GM21619 (cell line): ENCODE data around the gene SDF4.
A peak's percentile ranks its signal among the peaks of the same experiment; 100 is the strongest.

Experiments used
- ATAC-seq: cut with Tn5 transposase; IDR thresholded peaks from one replicate; pipeline ENCODE4 v1.9.1; 2021; ENCODE audit not compliant: unreplicated experiment

SDF4 gene, protein sequence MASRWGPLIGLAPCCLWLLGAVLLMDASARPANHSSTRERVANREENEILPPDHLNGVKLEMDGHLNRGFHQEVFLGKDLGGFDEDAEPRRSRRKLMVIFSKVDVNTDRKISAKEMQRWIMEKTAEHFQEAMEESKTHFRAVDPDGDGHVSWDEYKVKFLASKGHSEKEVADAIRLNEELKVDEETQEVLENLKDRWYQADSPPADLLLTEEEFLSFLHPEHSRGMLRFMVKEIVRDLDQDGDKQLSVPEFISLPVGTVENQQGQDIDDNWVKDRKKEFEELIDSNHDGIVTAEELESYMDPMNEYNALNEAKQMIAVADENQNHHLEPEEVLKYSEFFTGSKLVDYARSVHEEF

DNA sequence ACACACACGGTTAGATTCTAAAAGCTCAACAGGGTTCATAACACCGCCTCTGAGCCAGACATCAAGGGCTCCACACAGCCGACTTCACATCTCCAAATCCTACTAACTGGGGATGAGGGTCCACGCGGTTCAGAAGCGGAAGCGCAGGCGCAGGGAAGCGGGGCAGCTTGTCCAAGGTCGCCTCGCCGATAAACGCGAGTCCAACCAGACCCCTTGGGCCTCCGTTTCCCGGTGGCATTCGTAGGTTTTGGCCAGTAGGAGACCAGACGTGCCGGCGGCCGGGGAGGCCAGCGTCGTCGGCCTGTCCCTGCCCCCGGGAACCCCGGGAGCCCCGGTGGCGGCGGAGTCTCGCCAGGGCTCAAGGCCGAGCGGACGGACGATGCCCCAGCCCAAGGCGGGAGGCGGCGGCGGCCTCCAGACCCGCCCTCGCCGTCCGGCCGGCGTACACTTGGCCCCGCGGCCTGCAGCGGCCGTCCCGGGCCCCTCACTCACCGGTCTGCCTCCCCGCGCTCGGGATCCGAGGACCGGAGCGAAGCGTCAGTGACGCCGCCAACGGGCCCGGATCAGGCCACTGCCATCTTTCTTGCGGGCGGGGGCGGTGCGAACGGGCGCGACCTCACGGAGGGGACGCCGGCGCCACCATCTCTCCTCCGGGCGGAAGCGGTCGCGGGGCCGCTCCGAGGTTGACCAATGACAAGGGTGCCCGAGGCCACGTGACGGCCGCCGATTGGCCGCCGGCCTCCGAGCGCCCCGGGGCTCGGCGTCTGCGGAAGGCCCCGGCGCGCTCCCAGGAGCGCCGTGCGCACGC, at the start of gene SDF4:
SDF4 (minus strand) TSS at position 602 of the 808 bp plus-strand sequence. CDS start 3,229 bp downstream, outside the sequence.
- peak; percentile 84 for ATAC-seq

DNA sequence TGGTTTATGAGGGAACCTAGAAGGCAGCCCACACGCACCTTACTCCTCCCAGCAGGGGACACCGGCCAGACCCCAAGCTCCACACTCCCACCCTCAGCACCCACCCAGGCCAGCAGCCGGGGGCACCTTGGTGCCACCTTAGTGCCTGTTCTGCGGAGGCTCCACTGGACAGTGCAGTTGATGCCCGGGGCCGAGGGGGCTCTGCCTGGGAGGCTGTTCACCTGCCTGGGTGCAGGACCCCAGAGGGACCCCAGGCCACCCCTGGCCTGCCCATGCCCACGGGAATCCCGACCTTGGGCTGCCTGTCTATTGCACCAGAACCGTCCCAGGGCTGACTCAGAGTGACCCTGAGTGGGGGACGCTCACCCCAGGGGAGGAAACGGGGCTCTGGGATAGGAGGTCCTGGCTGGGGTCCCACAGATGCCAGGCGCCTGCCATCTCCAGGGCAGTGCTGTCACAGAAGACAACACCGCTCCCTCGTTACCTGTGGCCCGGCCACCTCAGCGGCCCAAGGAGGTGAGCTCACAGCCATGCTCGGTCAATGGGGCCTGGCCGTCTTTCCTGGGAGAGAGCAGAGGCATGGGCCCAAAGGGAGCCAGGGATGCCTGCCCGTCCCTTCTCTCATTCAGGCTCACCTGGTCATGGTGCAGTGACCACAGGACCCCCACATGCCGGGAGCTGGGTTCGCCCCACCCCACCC, 49.1 kb upstream of the SDF4 start:
- no peak for ATAC-seq

DNA sequence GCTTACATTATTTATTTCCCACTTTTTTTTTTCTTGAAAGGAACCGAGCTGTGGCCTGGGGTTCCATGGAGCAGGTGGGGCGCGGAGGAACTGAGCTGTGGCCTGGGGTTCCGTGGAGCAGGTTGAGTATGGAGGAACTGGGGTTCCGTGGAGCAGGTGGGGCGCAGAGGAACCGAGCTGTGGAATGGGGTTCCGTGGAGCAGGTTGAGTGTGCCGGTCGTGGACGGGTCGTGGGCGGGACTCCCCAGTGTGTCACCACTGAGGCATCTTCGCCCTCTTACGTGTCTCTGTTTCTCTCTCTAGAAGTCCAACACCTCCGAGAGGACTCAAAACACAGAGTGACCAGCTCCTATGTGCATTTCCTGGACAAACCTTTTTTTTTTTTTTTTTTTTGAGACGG, 47.2 kb upstream of the SDF4 start:
- ATAC-seq, result no peak

DNA sequence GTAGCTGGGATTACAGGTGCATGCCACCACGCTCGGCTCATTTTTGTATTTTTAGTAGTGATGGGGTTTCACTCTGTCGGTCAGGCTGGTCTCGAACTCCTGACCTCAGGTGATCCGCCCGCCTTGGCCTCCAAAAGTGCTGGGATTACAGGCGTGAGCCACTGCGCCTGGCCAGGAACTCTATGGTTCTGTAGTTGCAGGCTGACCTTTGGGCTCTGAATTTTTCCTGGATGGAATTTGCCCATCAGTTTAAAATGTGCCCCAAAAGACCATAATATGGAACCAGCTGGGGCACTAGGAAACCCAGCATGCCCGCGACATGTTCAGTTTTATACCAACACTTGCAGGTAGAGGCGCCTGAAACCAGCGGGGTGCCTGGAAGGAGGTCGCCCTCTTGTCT, 46.8 kb upstream of the SDF4 start:
- no peak for ATAC-seq

DNA sequence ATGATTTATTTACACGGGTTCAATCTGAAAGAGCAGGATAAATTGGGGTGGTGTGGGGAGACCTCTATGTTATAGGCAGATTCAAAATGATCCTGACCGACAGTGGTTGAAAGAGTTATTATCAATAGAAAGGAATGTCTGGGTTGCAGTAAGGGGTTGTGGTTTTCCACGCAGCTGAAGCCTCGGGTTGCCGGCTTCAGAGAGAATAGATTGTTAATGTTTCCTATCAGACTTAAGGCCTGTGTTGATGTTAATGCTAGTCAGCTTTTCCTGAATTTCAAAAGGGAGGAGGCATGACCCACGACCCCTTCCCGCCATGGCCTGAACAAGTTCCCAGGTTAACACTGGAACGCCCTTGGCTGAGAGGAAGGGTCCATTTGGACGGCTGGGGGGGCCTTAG, 44.0 kb upstream of the SDF4 start:
- no peak for ATAC-seq

DNA sequence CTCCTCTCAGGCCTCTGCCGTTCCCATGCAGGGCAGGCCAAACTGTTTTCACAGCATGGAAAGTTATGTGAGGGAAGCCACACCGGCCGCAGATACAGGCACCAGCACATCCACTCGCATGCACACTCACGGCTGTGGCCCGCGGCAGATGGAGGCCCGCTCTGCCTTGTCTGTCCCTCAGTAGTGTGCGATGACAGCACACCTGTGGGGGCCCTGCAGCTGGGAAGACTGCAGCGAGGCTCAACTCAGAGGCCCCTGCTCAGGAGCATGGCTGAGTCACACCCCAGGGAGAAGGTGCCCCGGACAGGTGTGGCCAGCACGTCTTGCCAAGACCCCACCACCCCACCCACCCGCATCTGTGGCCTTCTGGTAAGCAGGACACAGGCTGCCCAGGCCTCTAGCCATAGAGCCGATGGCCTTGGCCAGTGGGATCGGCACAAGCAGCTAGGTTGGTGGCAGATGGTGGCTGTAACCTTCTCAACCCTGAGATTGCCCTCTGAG, 43.2 kb upstream of the SDF4 start:
- no peak for ATAC-seq

DNA sequence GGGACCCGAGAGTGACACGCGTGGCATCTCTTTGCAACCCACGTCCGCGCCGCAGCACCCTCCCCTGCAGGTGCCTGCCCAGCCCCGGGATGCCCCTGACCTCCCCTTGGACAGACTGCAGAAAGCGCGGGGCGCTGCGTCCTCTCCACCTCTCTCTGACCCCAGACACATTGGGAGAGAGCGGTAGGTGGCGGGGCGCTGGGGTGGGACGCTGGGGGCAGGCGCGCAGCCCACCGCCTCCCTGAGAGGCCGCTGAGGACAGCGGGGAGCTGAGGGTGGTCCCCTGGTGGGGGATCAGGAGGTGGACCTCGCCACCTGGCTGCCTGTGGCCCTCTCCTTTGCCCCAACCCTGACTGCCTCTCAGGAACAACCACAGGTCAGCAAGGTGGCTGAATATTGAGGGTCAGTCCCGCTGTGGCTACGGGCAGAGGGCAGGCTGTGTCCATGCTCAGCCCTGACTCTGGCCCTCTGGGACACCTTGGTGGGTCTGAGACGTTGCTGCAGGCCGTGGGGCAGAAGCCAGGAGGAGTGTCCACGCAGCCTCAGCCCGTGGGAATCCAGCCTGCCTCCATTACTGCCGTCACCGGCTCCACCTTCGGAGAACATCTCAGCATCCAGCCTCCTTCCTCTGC, 42.6 kb upstream of the SDF4 start:
- ATAC-seq, result peak; percentile 19

DNA sequence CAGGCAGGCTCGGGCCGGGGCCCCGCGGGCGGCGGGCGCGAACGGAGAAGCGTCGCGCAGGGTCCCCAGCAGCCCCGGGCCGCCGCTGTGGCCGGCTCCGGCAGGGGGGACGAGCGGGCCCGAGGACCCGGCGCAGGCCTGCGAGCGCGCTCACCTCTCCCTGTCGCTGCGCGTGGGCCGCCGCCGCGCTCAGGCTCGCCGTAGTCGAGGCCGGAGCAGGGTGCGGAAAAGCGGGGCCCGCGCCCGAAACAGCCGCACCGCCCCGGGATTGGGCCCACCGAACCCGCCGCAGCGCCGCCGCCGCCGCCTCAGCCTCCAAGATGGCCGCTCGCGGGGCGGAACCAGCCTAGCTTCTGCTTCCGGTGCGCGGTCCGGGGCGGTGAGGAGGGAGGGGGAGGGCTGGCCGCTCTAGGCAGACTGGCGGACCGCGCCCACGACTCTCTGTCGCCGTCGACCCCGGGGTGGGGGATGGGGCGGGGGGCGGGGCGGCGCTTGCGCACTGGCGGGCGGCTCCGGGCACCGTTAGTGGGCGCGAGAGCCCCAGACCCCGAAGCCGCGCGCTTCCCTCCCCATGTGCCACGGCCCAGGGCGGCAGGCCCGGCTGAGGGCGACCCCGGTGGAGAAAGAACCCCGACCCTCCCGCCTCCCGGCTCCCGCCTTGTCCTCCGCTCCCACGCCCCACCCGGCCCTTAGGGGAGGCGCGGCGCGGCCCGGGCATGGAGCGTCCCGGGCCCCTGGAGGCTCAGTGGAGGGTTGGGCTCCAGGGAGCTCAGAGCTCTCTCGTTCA, 41.9 kb upstream of the SDF4 start, which contains the start of gene UBE2J2:
UBE2J2 (minus strand) TSS at position 343 of the 787 bp plus-strand sequence. CDS start 5,862 bp downstream, outside the sequence.
- ATAC-seq, result peak; percentile 79

DNA sequence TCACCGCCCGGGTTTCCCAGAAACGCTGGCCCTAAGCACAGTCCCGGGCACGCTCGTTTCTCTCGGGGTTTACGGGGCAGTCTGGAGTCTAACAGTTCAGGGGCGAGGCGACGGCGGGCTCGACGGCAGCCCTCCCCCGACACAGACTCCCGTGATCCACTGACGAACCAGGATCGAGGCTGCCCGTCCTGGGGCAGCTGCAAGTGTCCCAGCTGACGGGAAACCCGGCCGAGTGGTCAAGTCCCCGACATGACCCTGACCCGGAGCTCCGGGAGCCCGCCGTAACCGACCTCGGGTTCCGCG, 41.4 kb upstream of the SDF4 start:
- peak; percentile 12 for ATAC-seq

DNA sequence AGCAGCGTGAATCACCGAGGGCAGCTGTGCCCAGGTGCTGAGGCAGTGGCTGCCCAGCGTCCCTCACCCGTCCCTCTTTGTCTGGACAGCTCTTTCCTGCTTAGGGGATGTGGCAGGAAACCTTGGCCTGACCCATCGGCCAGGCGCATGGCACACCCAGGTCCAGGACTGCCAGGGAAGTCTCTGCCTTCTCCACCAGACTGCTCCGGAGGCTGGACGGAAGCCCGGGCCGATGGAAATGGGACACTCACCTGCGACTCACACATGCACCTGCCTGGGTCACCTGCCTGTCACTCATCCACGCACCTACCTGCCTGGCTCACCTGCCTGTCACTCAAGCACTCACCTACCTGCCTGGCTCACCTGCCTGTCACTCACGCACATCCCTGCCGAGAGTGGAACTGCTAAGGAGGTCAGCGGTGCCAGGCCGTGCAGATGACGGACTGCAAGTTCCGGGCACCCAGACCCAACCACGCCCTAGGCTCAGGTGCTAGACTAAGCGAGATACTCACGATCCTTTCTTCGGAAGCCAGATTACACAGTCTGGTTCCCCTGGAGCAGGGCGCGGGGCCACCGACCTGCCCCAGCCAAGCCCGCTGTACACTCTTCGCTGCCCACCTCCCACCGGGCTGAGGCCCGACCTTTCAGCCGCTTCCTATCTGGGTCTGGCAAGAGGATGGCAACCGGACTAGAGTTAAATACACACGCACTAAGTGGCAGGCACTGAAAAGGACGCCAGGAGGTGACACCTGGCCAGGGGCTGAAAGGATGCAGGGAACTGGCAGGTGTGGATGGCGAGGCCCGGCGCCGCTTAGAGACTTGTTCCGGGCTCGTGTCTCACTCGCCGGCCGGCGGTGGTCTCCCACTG, 40.8 kb upstream of the SDF4 start:
- ATAC-seq, result no peak

DNA sequence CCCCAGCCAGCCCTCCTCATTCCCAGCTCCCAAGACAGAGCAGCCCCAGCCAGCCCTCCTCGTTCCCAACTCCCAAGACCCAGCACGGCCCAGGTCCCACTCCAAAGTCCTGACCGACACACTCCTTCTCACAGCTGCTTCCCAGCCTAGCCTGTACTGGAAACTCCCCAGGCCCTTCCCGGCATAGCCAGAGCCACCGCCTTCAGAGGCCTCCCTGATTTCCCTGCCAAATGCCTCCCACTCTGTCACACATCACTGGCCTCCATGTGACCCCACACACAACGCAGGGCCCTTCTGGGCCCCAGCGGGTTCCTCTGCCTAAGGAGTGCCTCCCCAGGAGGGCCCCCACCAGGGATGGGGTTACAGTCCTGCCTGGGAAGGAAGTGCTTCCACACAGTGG, 39.0 kb upstream of the SDF4 start:
- no peak for ATAC-seq

DNA sequence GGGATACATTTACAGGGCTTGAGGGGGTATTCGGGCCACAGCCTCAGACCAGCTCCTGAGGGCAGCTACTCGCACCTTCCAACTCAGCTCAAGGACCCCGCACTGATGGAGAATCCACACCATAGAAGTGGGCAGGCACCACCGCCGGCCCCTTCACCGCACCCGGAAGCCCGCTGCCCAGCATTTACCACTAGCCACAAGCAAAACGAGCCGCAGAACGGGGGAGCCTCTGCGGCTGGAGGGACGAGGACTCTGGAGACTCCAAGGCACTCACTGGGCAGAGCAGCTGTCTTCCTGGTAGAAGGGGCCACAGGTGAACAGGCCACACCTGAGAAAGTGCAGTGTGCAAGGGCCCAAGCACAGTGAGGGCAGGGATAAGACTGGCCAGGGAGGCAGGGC, 36.5 kb upstream of the SDF4 start:
- ATAC-seq, result no peak

DNA sequence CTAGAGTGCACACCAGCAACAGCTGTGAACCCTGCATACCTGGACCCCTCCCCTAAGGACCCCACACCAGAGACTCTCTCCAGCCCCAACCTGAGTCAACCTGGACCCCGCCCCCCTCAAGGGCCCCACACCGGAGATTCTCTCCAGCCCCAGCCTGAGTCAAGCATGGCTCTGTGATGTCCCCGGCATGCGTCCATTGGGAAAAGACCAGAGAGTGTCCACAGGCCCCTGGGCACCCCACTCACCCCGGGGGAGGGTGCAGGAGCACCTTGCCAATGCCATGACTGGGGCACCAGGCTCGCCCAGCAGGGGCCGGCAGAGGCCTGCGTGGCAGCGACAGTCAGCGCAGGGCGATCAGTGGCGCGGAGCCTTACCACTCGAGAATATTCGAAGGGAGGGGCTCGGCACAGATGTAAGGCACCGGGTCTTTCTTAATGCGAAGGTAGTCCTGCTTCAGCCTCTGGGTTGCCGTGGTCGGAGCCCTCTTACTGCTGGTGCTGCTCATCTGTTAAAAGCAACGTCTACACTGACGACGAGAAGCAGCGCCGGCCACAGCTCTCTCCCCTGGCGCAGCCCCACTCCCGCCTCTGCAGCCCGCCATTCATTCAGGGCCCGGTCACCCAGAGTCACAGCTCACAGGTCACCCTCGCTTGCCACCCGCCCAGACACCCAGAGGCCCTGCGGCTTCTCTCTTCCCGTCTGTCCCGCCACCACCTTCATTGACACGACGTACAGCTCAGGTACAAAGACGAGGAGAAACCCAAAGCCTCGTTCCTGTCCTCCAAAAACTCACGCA, 35.9 kb upstream of the SDF4 start:
- no peak for ATAC-seq

DNA sequence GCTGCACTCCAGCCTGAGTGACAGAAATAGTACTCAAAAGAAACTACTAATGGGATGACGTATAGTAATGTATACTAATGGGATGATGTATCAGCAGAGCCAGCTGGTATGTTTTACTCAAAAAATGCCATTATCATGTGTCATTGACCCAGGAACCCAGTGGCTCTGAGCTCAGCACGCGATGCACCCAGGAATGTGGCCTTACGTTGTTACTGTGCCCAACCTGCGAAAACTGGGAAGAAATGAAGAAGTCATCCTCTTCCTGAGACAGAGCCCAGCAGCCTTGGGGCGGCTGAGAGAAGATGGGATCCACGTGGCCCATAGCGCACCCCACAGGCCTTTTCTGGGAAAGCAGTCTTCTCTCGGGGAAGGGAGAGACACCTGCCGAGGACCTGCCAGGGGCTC, 33.1 kb upstream of the SDF4 start:
- no peak for ATAC-seq

DNA sequence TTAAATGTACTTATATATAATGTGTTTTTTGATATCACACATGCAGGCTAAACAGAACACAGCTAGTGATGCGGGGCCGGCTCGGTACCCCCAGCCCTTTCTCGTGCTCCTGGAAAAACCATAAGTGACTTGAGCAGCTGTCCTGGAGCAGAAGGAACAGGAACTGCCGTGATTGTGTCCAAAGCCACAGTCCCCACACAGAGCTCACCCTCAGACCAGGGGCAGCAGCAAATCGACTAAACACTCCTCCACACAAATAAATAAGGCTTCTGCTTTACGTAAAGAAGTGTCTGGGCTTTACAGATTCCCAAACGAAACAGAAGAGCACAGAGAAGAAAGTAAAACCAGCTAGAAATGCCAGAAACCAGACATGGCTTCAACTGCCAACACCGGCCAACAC, 32.2 kb upstream of the SDF4 start:
- ATAC-seq, result no peak

DNA sequence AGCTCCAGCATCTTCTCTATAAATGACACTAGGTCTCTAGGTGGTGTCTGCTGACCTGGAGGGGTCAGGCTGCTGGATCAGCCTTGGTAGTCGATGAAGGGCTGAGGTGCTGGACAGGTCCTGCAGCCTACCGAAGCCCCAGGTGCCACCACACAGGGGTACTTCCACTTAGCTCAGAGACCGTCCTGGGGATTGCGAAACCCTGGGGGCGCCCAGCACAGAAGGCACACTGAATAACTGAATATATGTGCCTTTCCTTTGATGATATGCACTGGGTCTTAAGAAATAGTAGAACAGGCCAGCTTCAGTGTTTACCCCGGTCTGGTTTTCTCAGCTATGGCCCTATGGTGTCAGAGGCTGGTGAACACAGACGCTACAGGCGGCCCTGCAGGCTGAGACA, 31.0 kb upstream of the SDF4 start:
- ATAC-seq, result no peak

DNA sequence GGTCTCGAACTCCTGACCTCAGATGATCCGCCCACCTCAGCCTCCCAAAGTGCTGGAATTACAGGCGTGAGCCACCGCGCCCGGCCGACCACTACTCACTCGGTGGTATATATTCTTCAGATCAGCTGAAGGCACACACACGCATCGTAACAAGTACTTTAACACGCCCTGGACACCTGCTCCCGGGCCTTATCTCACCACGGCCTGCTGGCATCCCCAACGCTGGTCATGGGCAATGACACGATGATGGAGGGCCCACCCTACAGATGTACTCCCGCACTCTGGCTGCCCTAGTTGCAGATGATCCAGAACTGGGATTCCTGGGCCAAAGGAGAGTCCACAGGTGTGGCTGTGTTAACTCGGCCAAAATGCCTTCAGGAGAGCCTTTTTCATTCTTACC, 30.3 kb upstream of the SDF4 start:
- ATAC-seq, result no peak

DNA sequence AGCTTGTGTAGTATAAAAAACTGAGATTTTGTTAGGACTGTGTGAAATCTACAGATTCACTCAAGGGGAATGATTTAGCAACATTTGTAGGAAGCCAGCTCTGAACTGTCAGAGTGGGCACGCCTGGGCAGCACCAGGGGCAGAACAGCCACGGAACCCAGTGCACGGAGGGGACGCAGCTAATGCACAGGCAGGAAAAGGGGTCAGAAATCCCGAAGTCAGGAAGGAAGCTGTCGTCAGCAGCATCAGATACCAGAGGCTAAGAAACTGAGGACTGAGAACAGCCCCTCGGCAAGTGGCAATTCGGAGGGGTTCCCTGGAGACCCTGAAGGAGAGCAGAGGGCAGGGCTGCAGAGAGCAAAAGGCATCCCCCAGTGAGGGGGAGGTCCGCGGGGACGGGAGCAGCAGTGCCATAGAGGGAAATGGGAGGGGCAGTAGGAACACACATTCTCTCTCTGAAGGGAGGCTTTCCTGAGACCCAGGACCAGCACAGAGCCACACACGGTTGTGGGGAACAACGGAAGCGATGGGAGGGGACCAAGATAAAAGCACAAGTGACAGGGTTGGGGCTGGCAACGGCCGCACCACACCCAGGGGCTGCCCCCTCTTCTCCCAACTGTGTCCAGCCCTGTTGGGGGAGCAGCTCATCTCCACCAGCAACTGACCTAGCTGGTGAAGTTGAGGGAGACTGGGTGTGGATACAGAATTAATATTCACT, 29.2 kb upstream of the SDF4 start:
- no peak for ATAC-seq
